CD4-positive, alpha-beta T cell treated with Interferon alpha-2 for 1 hour (primary cell): ENCODE data around the gene HBZ.
A peak's percentile ranks its signal among the peaks of the same experiment; 100 is the strongest.
"Not testable (repeated sequence)": the region's sequence is repeated elsewhere in the genome, so short reads cannot be mapped to it uniquely, and the experiment has no call there.

Experiments used
- DNase-seq, 2 donors: peaks; one replicate each; pipeline ENCODE4 v3.0.0-alpha.2; 2020 to 2022

HBZ gene

DNA sequence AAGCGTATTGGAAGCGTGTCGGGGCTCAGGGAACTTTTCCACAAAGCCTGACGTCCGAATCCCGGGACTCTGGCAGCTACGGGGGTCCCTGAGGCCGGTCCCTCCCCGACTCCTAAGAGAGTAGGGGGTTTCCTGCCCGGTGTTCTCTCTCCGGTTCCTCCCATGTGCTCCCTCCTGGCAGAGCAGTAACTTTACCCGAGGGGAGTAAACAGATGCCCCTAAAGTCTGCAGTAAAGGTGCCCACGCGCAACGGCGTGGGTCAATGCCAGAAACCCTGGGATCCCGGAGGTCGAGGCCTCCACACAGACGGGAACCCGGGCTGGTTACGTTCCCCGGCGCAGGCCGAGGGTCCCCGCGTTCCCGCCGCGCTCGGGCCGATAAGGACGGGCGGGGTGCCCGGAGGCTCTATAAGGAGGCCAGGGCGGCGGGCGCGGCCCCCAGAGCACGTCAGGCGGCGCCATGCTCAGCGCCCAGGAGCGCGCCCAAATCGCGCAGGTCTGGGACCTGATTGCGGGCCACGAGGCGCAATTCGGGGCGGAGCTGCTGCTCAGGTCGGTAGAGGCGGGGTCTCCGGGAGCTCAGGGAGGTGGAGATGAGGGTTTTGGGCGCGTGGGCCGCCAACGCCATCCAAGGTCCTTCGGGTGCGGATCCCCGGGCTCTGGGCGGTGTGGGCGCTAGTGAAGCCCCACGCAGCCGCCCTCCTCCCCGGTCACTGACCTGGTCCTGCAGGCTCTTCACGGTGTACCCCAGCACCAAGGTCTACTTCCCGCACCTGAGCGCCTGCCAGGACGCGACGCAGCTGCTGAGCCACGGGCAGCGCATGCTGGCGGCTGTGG is 13.3 kb downstream of the HBZ start, which contains the start of gene HBM:
TSS of gene HBM (plus strand) at position 440 of the 836 bp plus-strand sequence. CDS start at position 460, 20 bp downstream.
- no peak for DNase-seq

- no peak for DNase-seq
These were observed 14.1 kb downstream of the HBZ start for GRCh38 chr16:166375-167121.

DNA sequence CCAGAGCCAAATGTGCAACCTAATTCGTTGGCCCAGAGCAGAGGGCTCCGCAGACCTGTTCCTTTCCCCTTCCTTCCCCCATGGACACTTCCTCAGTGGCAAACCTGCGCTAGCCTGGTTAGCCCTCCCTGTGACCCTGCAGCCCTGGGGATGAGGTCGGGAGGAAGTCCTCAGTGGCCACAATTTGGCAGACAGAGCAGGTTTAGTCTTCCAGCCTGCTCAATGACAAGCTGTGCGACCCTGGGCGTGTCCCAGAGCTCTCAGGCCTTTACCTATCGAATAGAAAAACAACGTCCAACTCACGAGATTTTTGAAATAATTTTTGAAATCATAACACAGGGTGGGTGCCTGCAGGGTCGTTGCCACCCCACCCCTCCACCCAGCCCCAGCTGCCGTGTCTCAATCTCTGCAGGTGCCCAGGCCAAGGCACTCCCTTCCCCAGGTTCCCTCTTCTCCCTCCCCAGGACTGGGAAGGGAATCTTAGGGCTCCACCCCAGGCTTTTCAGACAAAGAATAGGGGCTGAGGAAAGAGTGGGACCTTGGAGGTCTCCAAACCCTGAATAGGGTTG is 14.8 kb downstream of the HBZ start:
- no peak for DNase-seq

DNA sequence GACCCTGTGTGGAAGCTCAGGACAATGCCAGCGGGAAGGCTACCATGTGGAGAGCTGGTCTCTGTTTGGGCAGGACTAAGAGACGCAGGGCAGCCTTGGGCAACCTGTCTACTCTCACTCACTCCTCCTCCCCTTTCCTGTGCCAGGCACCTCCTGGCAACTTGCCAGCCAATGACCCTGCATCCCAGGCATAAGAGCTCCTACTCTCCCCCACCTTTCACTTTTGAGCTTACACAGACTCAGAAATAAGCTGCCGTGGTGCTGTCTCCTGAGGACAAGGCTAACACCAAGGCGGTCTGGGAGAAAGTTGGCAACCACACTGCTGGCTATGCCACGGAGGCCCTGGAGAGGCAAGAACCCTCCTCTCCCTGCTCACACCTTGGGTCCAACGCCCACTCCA is 16.0 kb downstream of the HBZ start:
- no peak for DNase-seq

DNA sequence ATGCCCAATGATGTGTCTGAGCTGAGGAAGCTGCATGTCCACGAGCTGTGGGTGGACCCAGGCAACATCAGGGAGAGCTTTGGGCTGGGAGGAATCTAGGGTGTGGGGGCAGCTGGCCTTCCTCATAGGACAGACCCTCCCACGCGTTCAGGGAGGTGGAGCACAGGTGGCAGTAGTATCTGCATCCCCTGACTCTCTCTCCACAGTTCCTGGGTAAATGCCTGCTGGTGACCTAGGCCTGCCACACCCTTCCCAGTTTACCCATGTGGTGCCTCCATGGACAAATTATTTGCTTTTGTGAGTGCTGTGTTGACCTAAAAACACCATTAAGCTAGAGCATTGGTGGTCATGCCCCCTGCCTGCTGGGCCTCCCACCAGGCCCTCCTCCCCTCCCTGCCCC is 16.6 kb downstream of the HBZ start:
- DNase-seq, result no peak

DNA sequence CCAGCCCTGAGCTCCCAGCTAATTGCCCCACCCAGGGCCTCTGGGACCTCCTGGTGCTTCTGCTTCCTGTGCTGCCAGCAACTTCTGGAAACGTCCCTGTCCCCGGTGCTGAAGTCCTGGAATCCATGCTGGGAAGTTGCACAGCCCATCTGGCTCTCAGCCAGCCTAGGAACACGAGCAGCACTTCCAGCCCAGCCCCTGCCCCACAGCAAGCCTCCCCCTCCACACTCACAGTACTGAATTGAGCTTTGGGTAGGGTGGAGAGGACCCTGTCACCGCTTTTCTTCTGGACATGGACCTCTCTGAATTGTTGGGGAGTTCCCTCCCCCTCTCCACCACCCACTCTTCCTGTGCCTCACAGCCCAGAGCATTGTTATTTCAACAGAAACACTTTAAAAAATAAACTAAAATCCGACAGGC is 17.7 kb downstream of the HBZ start:
- not testable (repeated sequence) for DNase-seq

- DNase-seq, result no peak
These were observed 18.3 kb downstream of the HBZ start for GRCh38 chr16:170788-171187.

DNA sequence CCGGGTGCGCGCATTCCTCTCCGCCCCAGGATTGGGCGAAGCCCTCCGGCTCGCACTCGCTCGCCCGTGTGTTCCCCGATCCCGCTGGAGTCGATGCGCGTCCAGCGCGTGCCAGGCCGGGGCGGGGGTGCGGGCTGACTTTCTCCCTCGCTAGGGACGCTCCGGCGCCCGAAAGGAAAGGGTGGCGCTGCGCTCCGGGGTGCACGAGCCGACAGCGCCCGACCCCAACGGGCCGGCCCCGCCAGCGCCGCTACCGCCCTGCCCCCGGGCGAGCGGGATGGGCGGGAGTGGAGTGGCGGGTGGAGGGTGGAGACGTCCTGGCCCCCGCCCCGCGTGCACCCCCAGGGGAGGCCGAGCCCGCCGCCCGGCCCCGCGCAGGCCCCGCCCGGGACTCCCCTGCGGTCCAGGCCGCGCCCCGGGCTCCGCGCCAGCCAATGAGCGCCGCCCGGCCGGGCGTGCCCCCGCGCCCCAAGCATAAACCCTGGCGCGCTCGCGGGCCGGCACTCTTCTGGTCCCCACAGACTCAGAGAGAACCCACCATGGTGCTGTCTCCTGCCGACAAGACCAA is 20.0 kb downstream of the HBZ start, which contains the start of gene HBA2:
TSS of gene HBA2 (plus strand) at position 503 of the 568 bp plus-strand sequence. CDS start at position 540, 37 bp downstream.
- DNase-seq, result not testable (repeated sequence)

DNA sequence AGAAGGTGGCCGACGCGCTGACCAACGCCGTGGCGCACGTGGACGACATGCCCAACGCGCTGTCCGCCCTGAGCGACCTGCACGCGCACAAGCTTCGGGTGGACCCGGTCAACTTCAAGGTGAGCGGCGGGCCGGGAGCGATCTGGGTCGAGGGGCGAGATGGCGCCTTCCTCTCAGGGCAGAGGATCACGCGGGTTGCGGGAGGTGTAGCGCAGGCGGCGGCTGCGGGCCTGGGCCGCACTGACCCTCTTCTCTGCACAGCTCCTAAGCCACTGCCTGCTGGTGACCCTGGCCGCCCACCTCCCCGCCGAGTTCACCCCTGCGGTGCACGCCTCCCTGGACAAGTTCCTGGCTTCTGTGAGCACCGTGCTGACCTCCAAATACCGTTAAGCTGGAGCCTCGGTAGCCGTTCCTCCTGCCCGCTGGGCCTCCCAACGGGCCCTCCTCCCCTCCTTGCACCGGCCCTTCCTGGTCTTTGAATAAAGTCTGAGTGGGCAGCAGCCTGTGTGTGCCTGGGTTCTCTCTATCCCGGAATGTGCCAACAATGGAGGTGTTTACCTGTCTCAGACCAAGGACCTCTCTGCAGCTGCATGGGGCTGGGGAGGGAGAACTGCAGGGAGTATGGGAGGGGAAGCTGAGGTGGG is 20.9 kb downstream of the HBZ start:
- DNase-seq, result not testable (repeated sequence)

- DNase-seq, result not testable (repeated sequence)
These were observed 21.7 kb downstream of the HBZ start for GRCh38 chr16:173928-174769.

DNA sequence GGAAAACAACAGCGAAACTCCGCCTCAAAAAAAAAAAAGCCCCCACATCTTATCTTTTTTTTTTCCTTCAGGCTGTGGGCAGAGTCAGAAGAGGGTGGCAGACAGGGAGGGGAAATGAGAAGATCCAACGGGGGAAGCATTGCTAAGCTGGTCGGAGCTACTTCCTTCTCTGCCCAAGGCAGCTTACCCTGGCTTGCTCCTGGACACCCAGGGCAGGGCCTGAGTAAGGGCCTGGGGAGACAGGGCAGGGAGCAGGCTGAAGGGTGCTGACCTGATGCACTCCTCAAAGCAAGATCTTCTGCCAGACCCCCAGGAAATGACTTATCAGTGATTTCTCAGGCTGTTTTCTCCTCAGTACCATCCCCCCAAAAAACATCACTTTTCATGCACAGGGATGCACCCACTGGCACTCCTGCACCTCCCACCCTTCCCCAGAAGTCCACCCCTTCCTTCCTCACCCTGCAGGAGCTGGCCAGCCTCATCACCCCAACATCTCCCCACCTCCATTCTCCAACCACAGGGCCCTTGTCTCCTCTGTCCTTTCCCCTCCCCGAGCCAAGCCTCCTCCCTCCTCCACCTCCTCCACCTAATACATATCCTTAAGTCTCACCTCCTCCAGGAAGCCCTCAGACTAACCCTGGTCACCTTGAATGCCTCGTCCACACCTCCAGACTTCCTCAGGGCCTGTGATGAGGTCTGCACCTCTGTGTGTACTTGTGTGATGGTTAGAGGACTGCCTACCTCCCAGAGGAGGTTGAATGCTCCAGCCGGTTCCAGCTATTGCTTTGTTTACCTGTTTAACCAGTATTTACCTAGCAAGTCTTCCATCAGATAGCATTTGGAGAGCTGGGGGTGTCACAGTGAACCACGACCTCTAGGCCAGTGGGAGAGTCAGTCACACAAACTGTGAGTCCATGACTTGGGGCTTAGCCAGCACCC is 22.8 kb downstream of the HBZ start:
- no peak for DNase-seq

DNA sequence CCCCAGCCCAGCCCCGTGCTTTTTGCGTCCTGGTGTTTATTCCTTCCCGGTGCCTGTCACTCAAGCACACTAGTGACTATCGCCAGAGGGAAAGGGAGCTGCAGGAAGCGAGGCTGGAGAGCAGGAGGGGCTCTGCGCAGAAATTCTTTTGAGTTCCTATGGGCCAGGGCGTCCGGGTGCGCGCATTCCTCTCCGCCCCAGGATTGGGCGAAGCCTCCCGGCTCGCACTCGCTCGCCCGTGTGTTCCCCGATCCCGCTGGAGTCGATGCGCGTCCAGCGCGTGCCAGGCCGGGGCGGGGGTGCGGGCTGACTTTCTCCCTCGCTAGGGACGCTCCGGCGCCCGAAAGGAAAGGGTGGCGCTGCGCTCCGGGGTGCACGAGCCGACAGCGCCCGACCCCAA is 23.6 kb downstream of the HBZ start:
- not testable (repeated sequence) for DNase-seq

DNA sequence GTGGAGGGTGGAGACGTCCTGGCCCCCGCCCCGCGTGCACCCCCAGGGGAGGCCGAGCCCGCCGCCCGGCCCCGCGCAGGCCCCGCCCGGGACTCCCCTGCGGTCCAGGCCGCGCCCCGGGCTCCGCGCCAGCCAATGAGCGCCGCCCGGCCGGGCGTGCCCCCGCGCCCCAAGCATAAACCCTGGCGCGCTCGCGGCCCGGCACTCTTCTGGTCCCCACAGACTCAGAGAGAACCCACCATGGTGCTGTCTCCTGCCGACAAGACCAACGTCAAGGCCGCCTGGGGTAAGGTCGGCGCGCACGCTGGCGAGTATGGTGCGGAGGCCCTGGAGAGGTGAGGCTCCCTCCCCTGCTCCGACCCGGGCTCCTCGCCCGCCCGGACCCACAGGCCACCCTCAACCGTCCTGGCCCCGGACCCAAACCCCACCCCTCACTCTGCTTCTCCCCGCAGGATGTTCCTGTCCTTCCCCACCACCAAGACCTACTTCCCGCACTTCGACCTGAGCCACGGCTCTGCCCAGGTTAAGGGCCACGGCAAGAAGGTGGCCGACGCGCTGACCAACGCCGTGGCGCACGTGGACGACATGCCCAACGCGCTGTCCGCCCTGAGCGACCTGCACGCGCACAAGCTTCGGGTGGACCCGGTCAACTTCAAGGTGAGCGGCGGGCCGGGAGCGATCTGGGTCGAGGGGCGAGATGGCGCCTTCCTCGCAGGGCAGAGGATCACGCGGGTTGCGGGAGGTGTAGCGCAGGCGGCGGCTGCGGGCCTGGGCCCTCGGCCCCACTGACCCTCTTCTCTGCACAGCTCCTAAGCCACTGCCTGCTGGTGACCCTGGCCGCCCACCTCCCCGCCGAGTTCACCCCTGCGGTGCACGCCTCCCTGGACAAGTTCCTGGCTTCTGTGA is 24.3 kb downstream of the HBZ start, which contains the start of gene HBA1:
TSS of gene HBA1 (plus strand) at position 204 of the 906 bp plus-strand sequence. CDS start at position 241, 37 bp downstream.
- DNase-seq, result peak in 1 of 2 donors; percentile 21

DNA sequence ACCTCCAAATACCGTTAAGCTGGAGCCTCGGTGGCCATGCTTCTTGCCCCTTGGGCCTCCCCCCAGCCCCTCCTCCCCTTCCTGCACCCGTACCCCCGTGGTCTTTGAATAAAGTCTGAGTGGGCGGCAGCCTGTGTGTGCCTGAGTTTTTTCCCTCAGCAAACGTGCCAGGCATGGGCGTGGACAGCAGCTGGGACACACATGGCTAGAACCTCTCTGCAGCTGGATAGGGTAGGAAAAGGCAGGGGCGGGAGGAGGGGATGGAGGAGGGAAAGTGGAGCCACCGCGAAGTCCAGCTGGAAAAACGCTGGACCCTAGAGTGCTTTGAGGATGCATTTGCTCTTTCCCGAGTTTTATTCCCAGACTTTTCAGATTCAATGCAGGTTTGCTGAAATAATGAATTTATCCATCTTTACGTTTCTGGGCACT is 25.0 kb downstream of the HBZ start:
- DNase-seq, result no peak

DNA sequence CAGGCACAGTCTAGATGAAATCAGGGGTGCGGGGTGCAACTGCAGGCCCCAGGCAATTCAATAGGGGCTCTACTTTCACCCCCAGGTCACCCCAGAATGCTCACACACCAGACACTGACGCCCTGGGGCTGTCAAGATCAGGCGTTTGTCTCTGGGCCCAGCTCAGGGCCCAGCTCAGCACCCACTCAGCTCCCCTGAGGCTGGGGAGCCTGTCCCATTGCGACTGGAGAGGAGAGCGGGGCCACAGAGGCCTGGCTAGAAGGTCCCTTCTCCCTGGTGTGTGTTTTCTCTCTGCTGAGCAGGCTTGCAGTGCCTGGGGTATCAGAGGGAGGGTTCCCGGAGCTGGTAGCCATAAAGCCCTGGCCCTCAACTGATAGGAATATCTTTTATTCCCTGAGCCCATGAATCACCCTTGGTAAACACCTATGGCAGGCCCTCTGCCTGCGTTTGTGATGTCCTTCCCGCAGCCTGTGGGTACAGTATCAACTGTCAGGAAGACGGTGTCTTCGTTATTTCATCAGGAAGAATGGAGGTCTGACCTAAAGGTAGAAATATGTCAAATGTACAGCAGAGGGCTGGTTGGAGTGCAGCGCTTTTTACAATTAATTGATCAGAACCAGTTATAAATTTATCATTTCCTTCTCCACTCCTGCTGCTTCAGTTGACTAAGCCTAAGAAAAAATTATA is 25.7 kb downstream of the HBZ start:
- no peak for DNase-seq

- DNase-seq, result no peak
These were observed 26.2 kb downstream of the HBZ start for GRCh38 chr16:178668-179015.

- no peak for DNase-seq
These were observed 27.0 kb downstream of the HBZ start for GRCh38 chr16:179211-180092.
